B cell (primary cell): ENCODE data around the gene RPH3AL. TPM values are rescaled to one million over a fixed set of nuclear protein-coding genes. Genes with fewer than 3 reads are reported as not detected.

ENCODE experiments used
- ATAC-seq: fragments of 200-7000 bp; cut with Tn5 transposase; one replicate; pipeline ENCODE4 v1.10.0; 2021; ENCODE audit warnings: low read depth, mild to moderate bottlenecking, moderate number of reproducible peaks, moderate library complexity
- CTCF ChIA-PET: fragments of 350-600 bp; sonication (Branson Sonifier 250); formaldehyde crosslinking; loops from one replicate; lab custom pipeline; 2021; ENCODE audit warnings: antibody characterized with exemption, inconsistent platforms; lab: Charles Lee
- POLR2A ChIA-PET: fragments of 350-600 bp; sonication (Branson Sonifier 250); formaldehyde crosslinking; loops from one replicate; lab custom pipeline; 2021; ENCODE audit warnings: antibody characterized with exemption; lab: Charles Lee
- DNase-seq: peaks from one replicate; pipeline ENCODE4 v3.0.0; 2013
- H2AFZ ChIP-seq: 2 replicates; pipeline ENCODE4 v1.6.1; 2012; ENCODE audit warnings: mild to moderate bottlenecking, low read depth, low read length; ENCODE audit not compliant: insufficient read depth, poor library complexity, severe bottlenecking
- H3K27ac ChIP-seq, 2 donors: 1 replicate in 1 of 2; 2 replicates in 1 of 2; pipeline ENCODE4 v1.5.1; 2012 to 2013; ENCODE audit warnings: low read length in 2 of 2, mild to moderate bottlenecking in 2 of 2, moderate library complexity in 1 of 2
- H3K27me3 ChIP-seq, 4 experiments: fragments of 200-600 bp in 1 of 4; sonication (generic) in 1 of 4; replicated peaks in 1 of 4; 1 replicate in 2 of 4; 2 replicates in 2 of 4; pipeline versions ENCODE4 v1.6.1 to v1.7.0; 2013 to 2016; ENCODE audit warnings: low read length in 3 of 4, mild to moderate bottlenecking in 2 of 4, mixed read lengths in 1 of 4, moderate library complexity in 1 of 4; ENCODE audit not compliant: insufficient read depth in 4 of 4, control insufficient read depth in 3 of 4; ENCODE audit errors: control extremely low read depth in 1 of 4
- H3K36me3 ChIP-seq, 2 experiments: replicated peaks in 1 of 2; 1 replicate in 1 of 2; 2 replicates in 1 of 2; pipeline versions ENCODE4 v1.6.1 to v1.7.1; 2013; ENCODE audit warnings: low read length in 1 of 2; ENCODE audit not compliant: insufficient read depth in 2 of 2, control insufficient read depth in 1 of 2; ENCODE audit errors: control extremely low read depth in 1 of 2, extremely low read depth in 1 of 2
- H3K4me1 ChIP-seq, 2 donors: fragments of 200-600 bp in 1 of 2; sonication (generic) in 1 of 2; 1 replicate in 1 of 2; 2 replicates in 1 of 2; pipeline versions ENCODE4 v1.5.1 to v1.6.1; 2013 to 2017; ENCODE audit warnings: low read length in 2 of 2; ENCODE audit not compliant: control insufficient read depth in 2 of 2, insufficient read depth in 2 of 2
- H3K4me2 ChIP-seq: replicated peaks from 2 replicates; pipeline ENCODE3; 2012; ENCODE audit warnings: mild to moderate bottlenecking, low read depth, low read length; ENCODE audit not compliant: poor library complexity, severe bottlenecking
- H3K4me3 ChIP-seq, 5 experiments: fragments of 200-600 bp in 1 of 5; sonication (generic) in 1 of 5; 1 replicate in 3 of 5; 2 replicates in 2 of 5; pipeline versions ENCODE4 v1.5.1 to v1.7.0; 2011 to 2016; ENCODE audit warnings: low read length in 4 of 5, mild to moderate bottlenecking in 4 of 5, low read depth in 2 of 5, control low read depth in 1 of 5, moderate library complexity in 1 of 5; ENCODE audit not compliant: insufficient read depth in 1 of 5; ENCODE audit errors: control extremely low read depth in 1 of 5, extremely low read depth in 1 of 5
- H3K79me2 ChIP-seq: fragments of 200-600 bp; sonication (generic); one replicate; pipeline ENCODE4 v1.6.0; 2016; ENCODE audit warnings: low read length; ENCODE audit not compliant: control insufficient read depth, insufficient read depth
- H3K9ac ChIP-seq: fragments of 200-600 bp; sonication (generic); 2 replicates; pipeline ENCODE4 v1.6.1; 2017; ENCODE audit warnings: mild to moderate bottlenecking, low read length, moderate library complexity
- H3K9me3 ChIP-seq, 3 donors: one replicate each; pipeline versions ENCODE4 v1.6.1 to v1.7.1; 2013; ENCODE audit warnings: low read length in 2 of 3; ENCODE audit not compliant: control insufficient read depth in 2 of 3, insufficient read depth in 1 of 3; ENCODE audit errors: control extremely low read depth in 1 of 3
- H4K20me1 ChIP-seq: 2 replicates; pipeline ENCODE4 v1.6.0; 2012; ENCODE audit warnings: mild to moderate bottlenecking, low read length; ENCODE audit not compliant: insufficient read depth, control insufficient read depth, poor library complexity, severe bottlenecking
- H3K27ac Mint-ChIP-seq: one replicate; pipeline ENCODE4 v1.8.0; 2021; ENCODE audit warnings: mixed read lengths
- H3K27me3 Mint-ChIP-seq: one replicate; pipeline ENCODE4 v1.8.0; 2021; ENCODE audit warnings: mixed read lengths
- H3K4me1 Mint-ChIP-seq: one replicate; pipeline ENCODE4 v1.8.0; 2021; ENCODE audit warnings: mixed read lengths
- H3K4me3 Mint-ChIP-seq: one replicate; pipeline ENCODE4 v1.8.0; 2021; ENCODE audit warnings: mixed read lengths
- H3K9me3 Mint-ChIP-seq: one replicate; pipeline ENCODE4 v1.8.0; 2022; ENCODE audit warnings: mixed read lengths; ENCODE audit not compliant: insufficient read depth
- CTCF ChIP-seq: fragments of 200-600 bp; IDR thresholded peaks from one replicate; pipeline ENCODE4 v1.8.0; 2022; ENCODE audit warnings: antibody characterized with exemption, mild to moderate bottlenecking
- EZH2 ChIP-seq: IDR thresholded peaks from 2 replicates; pipeline ENCODE4 v1.6.1; 2012; ENCODE audit warnings: borderline replicate concordance, low read depth, mild to moderate bottlenecking, moderate library complexity, low read length; ENCODE audit not compliant: insufficient read depth, poor library complexity, severe bottlenecking
- WGBS: methylation state at CpG from one replicate; pipeline ENCODE4 v1.1.5; 2013; ENCODE audit warnings: missing lambda C conversion rate; ENCODE audit not compliant: insufficient coverage; 5-methylcytosine and 5-hydroxymethylcytosine counted together
- intact Hi-C: fragments of 100-400 bp; cut with micrococcal nuclease; formaldehyde crosslinking; loops from one replicate; pipeline ENCODE4 v1.10.0; 2022
- polyA plus RNA-seq: library from polyadenylated mRNA; depleted of rRNA; stranded (reverse); fragments of >200 nt; gene quantifications from 2 replicates; pipeline ENCODE4 v1.2.3, GENCODE V29; 2012
- total RNA-seq, 2 donors: library from RNA; stranded (reverse); fragments of 120-200 nt in 1 of 2; gene quantifications; 1 replicate in 1 of 2; 2 replicates in 1 of 2; pipeline versions ENCODE4 v1.2.3 to v1.2.4, GENCODE V29; 2013 to 2022

The RPH3AL gene
- total and polyA plus RNA-seq, 2 donors (not counting 1 experiment from before 2014, with no cell fraction given), result 10.8 to 13.3 TPM

- ChIA-PET POLR2A (no interaction called here), CTCF (no interaction called here)
- Histone ChIP-seq H3K9me3 (no peaks in the 10 kb centered on the region), H3K4me3 (no peak overlapping the region), H3K36me3 (no peaks in the 10 kb centered on the region), H4K20me1 (no peaks in the 10 kb centered on the region), H3K4me1 (no peaks in the 10 kb centered on the region), H3K27ac (no peak overlapping the region), H3K4me2 (no peak overlapping the region), H3K79me2 (no peaks in the 10 kb centered on the region), H3K27me3 (peaks cover 0 to 7% (median 0%) of the 10 kb centered on the region in 4 experiments), H2AFZ (no peak overlapping the region), H3K9ac (no peak overlapping the region)
- DNase-seq (no peak), ATAC-seq (no peak)
- Mint-ChIP-seq H3K9me3 (no peaks in the 10 kb centered on the region), H3K4me1 (no peaks in the 10 kb centered on the region), H3K27me3 (peaks cover 18% of the 10 kb centered on the region), H3K4me3 (no peak overlapping the region), H3K27ac (no peak overlapping the region)
- TF ChIP-seq CTCF (no peak), EZH2 (no peak)
- 38% methylated on average over 18 of the region's 23 CpGs for WGBS
- intact Hi-C loops, result no loop called here
Observed at GRCh38 chr17:333626-334396, 18.8 kb downstream of the RPH3AL start.

DNA sequence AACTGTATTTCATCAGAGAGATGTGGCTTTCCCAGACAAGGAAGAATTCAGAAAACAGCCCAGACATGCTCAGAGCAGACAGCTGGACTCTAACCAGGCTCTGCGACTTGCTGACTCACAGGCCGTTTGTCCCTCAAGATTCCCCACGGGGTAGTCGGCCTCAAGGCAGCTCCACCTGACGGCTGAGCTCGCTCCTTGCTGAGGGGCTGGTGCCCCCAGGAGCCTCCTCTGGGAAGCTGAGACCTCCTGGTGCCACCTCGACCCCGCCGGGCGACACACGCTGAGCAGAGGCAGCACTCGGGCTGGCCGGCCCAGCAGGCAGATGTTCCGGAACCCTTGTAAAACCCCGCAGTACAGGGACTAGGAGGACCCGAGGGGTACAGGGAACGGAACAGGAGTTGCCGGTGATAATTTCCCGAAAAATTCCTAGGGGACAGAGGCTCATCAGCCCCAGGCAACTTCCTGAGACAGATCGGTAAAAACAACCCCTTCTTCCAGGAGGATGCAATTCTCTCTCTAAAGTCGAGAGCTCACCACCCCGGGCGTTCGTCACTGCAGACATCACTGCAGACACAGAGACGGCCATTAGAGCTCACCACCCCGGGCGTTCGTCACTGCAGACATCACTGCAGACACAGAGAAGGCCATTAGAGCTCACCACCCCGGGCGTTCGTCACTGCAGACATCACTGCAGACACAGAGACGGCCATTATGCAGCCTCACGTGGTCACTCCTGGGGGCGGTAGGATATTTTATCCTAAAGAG, 19.9 kb downstream of the RPH3AL start:
- H3K36me3 ChIP-seq, result no peaks in the 10 kb centered on the region
- H4K20me1 ChIP-seq, result no peaks in the 10 kb centered on the region
- DNase-seq, result no peak
- no peak for TF ChIP-seq CTCF
- TF ChIP-seq EZH2, result no peak
- no peaks in the 10 kb centered on the region for H3K79me2 ChIP-seq
- ATAC-seq, result no peak
- H3K4me1 ChIP-seq, result no peaks in the 10 kb centered on the region
- POLR2A ChIA-PET, result no interaction called here
- WGBS, result 92% methylated on average over 32 of the region's 34 CpGs
- no peak overlapping the region for H3K9ac ChIP-seq
- H3K27ac Mint-ChIP-seq, result no peak overlapping the region
- H3K4me3 Mint-ChIP-seq, result no peak overlapping the region
- H2AFZ ChIP-seq, result no peak overlapping the region
- CTCF ChIA-PET, result no interaction called here
- peaks cover 18% of the 10 kb centered on the region for H3K27me3 Mint-ChIP-seq
- H3K4me2 ChIP-seq, result no peak overlapping the region
- H3K9me3 ChIP-seq, result no peaks in the 10 kb centered on the region
- intact Hi-C loops, result no loop called here
- no peak overlapping the region for H3K4me3 ChIP-seq
- H3K4me1 Mint-ChIP-seq, result no peaks in the 10 kb centered on the region
- H3K9me3 Mint-ChIP-seq, result no peaks in the 10 kb centered on the region
- peaks cover 0 to 7% (median 0%) of the 10 kb centered on the region in 4 experiments for H3K27me3 ChIP-seq
- no peak overlapping the region for H3K27ac ChIP-seq
